T follicular helper cell (primary cell): ENCODE data around the gene PTHLH.

Experiments
- DNase-seq: peaks from one replicate; pipeline ENCODE4 v3.0.0-alpha.2; 2020; ENCODE audit warnings: low read depth

PTHLH gene

GRCh38 chr12:27937768-27938167 is 34.8 kb downstream of the PTHLH start:
- no peak for DNase-seq

GRCh38 chr12:27936196-27936595 is 36.3 kb downstream of the PTHLH start:
- no peak for DNase-seq

GRCh38 chr12:27934276-27934675 is 38.3 kb downstream of the PTHLH start:
- DNase-seq: no peak

DNA sequence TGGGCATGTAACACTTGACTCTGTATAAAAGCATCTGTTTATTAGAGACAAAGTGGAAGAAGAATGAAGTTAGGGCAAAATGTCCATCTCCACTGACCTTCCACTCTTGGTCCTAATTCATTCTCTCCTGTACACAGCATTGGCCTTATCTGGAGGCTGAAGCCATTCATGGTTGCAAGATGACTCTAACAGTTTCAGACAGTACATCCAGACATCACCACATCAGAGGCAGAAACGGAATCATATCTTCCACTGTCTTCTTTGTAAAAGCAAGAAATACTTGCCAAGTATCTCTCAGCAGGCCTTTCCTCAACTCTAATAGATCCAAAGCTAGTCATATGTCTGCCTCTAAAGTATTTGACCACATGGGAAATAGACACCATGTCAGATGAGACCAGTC is 41.1 kb downstream of the PTHLH start:
- no peak for DNase-seq

DNA sequence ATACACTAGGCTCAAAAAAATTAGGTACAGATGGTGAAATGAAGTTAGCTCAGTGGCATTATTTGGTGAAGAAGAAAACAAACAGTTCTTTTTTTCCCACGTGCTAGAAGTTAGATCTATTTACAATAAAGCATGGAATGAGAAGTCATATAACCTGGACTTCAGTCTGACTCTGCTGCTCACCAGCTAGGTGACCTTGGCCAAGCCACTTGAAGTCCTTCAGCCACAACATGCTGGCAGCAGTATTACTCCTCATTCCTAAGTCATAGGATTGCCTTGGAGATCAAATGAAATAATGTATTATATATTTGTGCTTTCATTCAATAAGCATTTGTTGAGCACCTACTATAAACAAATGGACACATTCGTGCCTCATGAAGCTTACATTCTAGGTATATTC is 45.2 kb downstream of the PTHLH start:
- DNase-seq: no peak

- DNase-seq: no peak
Measured at GRCh38 chr12:27924350-27925135, 48.0 kb downstream of the PTHLH start.

DNA sequence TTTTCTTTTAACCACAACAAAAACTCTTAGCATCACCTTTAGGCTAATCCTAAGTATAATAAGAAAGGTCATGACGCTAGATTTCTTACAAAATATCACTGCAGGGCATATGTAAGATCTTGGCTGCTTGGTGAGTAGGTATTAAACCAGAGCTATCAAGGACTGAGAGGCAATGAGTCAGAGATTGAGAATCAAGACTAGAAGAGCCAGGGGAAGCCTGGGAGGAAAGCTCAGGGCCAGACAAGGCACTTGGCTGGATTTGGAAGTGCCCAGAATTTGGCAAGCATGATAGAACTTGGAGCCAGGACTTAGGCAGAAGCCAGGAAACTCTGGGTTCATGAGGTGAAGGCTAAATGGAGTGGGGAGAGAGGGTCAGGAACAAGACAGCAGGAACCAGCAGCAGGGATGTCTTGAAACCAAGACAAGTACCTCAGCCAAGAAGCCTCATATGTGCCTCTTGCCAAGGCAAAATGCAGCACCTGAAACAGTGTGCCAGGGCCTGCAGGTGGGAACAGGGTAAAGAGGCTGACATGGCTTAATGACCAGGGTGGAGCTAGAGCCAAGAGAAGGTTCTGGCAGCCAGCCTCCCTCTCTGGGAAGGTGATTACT is 49.9 kb downstream of the PTHLH start:
- no peak for DNase-seq

DNA sequence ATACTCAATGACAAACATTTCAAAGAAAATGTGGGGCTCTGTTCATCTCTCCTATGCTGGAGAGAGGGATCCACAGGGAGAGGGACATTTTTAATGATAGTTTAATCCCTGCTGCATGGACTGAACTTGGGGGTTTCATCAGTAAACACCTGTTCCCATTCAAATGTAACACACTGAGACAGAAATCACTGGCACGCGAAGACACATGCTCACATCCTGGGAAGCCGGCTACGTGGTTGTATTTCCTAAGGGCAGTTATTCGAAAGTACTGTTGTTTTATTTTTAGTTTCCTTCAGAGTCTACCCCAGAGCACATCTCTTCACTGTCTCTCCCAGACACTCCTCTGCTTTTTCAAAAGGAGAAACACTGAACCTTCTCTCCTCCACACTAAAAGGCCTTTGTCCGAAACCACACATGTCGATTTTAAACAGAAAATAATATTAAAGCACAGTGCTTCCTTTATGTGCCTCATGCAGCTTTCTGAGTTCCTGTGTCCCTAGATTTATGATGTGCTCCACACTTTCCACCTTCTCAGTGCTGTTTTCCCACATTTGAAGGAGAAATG is 52.8 kb downstream of the PTHLH start:
- no peak for DNase-seq

DNA sequence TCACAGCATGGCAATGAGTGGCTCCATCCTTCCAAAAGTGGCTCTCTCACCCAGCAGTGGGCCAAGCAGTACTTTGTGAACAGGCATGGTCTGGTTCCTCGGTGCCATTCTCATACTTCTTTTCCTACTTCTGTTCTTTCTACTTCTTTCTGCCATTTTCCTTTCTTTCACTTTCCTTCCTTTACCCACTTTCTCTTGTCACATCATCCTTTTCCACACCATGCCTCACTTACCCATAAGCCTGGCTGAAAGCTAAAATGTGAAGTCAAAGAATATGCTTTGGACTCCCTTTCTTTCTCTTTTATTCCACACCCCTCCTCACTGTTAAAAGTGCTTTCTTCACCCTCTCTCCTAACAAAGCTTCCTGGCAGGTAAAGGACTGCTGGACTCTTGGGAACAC is 57.0 kb downstream of the PTHLH start:
- no peak for DNase-seq

DNA sequence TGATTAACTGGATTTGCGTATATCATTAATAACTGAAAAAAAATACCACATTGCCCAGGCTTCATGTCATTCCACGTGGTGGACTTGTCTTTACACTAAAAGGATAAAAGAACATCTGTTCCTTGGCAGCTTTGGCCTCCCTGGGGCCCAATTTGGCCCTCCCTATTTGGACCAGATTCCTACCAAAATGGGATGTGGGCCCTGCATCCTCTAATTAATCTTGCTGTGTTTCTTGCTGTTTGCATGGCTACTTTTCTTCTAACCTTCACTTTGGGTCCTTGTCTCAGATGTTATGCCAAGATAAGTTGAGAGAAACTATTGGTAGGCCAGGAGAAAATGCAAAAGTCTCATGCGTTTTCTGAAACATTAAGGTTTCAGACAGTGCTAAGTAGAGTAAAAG is 57.5 kb downstream of the PTHLH start:
- DNase-seq: no peak

DNA sequence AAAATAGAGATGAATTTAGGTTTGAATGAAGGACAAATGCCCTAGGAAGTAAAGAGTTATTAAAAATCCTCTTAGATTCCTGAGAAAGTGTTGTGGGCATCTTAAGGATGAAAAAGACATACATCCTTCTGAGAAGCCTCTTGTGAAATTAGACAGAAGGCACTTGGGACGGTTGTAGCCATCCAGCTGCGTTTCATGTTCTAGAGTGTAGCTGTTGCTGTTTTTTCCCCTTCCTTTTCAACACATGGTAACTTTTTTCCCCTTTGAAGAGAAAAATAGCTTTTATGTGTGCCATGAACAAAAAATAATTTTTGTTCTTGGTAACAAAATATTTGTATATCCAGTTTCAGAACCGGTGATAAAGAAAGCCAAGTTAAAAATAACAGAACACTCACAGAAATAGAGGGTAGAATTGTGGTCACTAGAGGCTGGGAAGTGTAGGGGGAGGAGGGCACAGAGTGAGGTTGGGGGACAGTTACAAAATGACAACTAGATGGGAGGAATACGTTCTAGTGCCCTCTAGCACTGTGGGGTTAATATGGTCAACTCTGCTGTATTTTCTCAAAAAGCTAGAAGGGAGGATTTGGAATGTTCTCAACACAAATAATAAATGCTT is 58.4 kb downstream of the PTHLH start:
- DNase-seq: no peak

GRCh38 chr12:27911397-27911796 is 61.1 kb downstream of the PTHLH start:
- no peak for DNase-seq
